ENCODE results near the gene UBE2H.
"Not testable (repeated sequence)": the region's sequence is repeated elsewhere in the genome, so short reads cannot be mapped to it uniquely, and the experiment has no call there.

- not testable (repeated sequence) for TF ChIP-seq CTCF (IDR thresholded peaks at IDR 0.05); GABPA (IDR thresholded peaks at IDR 0.05; ENCODE audit: low read depth); TEAD4 (IDR thresholded peaks at IDR 0.05; ENCODE audit: borderline replicate concordance, insufficient read depth); RAD21 (IDR thresholded peaks at IDR 0.05; ENCODE audit: low read length); REST (IDR thresholded peaks at IDR 0.05; ENCODE audit: low read depth, low read length); MXI1 (IDR thresholded peaks at IDR 0.05; ENCODE audit: low read depth, low read length); EP300 (IDR thresholded peaks at IDR 0.05; ENCODE audit: borderline replicate concordance in 1 of 2, low read depth in 1 of 2, low read length in 1 of 2)
Observed at GRCh38 chr7:129960204-129960475, 7.4 kb upstream of the UBE2H start.

Measured in SK-N-SH (cell line).